Stomach smooth muscle (tissue), 2 donors: Measurements from ENCODE around the gene ARHGAP26.
A peak's percentile ranks its signal among the peaks of the same experiment; 100 is the strongest.

Experiments used
- H3K27ac ChIP-seq: one replicate; pipeline ENCODE4 v1.7.0; 2013; ENCODE audit warnings: mild to moderate bottlenecking, low read length, inconsistent platforms
- H3K27me3 ChIP-seq, 2 donors: one replicate each; pipeline ENCODE4 v1.7.0; 2013; ENCODE audit warnings: low read length in 2 of 2; ENCODE audit not compliant: insufficient read depth in 2 of 2, control insufficient read depth in 1 of 2
- H3K36me3 ChIP-seq, 2 donors: one replicate each; pipeline ENCODE4 v1.7.0; 2013; ENCODE audit warnings: low read length in 2 of 2; ENCODE audit not compliant: control insufficient read depth in 2 of 2, insufficient read depth in 2 of 2
- H3K4me1 ChIP-seq: one replicate; pipeline ENCODE4 v1.7.0; 2013; ENCODE audit warnings: low read length; ENCODE audit not compliant: control insufficient read depth, insufficient read depth
- H3K4me3 ChIP-seq, 2 donors: one replicate each; pipeline ENCODE4 v1.7.0; 2013; ENCODE audit warnings: low read length in 2 of 2
- H3K9ac ChIP-seq, 2 donors: one replicate each; pipeline ENCODE4 v1.7.0; 2013; ENCODE audit warnings: low read length in 2 of 2, mild to moderate bottlenecking in 1 of 2
- H3K9me3 ChIP-seq, 2 donors: one replicate each; pipeline ENCODE4 v1.7.0; 2013; ENCODE audit warnings: low read length in 2 of 2; ENCODE audit not compliant: control insufficient read depth in 2 of 2
- donor health status: healthy.
- donor health status: Pancreatic carcinoma.

ARHGAP26 gene

DNA sequence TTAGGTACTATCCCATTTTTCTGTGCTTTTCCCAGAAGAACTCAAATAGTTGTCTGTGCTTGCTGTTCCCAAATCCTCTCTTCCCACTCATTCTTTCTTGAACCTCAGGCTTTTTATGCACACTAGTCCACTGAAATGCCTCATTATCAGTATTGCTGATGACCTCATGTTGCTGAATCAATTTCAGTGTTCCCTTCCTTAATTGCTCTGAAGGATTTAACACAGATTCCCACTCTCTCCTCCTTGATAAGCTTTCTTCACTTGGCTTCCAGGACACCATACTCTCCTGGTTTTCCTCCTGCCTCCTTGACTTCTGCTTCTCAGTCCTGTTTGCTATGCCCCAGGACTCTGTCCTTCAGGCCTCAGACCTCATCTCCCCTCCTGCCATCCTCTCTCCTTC is 298.5 kb downstream of the ARHGAP26 start:
- H3K9ac ChIP-seq: no peak overlapping the region
- H3K9me3 ChIP-seq: no peaks in the 10 kb centered on the region
- no peaks in the 10 kb centered on the region for H3K27me3 ChIP-seq
- H3K36me3 ChIP-seq: no peaks in the 10 kb centered on the region
- no peak overlapping the region for H3K27ac ChIP-seq
- H3K4me1 ChIP-seq: peaks cover 8% of the 10 kb centered on the region
- no peak overlapping the region for H3K4me3 ChIP-seq

DNA sequence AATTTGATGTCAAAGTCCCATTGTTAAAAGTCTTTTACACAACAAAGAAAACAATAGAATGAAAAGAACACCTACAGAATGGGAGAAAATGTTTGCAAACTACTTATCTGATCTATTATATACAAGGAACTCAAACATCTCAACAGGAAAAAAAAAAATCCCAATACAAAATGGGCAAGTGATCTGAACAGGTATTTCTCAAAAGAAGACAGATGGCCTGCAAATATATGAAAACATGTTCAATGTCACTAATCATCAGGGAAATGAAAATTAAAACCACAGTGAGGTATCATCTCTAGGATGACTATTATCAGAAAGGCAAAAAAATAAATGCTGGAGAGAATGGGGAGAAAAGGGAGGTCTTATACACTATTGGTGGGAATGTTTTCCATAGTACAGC is 301.8 kb downstream of the ARHGAP26 start:
- H3K27me3 ChIP-seq: no peaks in the 10 kb centered on the region
- peaks cover 0 to 3% of the 10 kb centered on the region in 2 donors for H3K9me3 ChIP-seq
- H3K36me3 ChIP-seq: no peaks in the 10 kb centered on the region
- H3K27ac ChIP-seq: no peak overlapping the region
- H3K4me1 ChIP-seq: peaks cover 3% of the 10 kb centered on the region
- H3K4me3 ChIP-seq: no peak overlapping the region
- no peak overlapping the region for H3K9ac ChIP-seq

DNA sequence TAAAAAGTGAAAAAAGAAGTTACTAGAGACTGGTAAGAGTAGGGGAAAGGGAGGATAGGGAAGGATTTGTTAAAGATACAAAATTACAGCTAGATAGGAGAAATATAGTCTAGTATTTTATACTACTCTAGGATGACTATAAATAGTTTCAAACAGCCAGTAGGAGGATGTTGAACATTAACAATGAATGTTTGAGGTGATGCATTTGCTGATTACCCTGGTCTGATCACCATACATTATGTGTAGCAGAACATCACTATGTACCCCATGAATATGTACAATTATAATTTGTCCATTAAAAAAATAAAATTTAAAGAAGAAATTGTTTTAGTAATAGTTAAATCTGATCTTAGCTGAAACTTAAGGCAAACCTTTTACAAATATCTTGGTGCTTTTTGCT is 302.6 kb downstream of the ARHGAP26 start:
- Histone ChIP-seq H3K27me3 (no peaks in the 10 kb centered on the region), H3K9ac (no peak overlapping the region), H3K4me1 (peaks cover 10% of the 10 kb centered on the region), H3K36me3 (no peaks in the 10 kb centered on the region), H3K4me3 (no peak overlapping the region), H3K9me3 (peaks cover 0 to 3% of the 10 kb centered on the region in 2 donors), H3K27ac (no peak overlapping the region)

DNA sequence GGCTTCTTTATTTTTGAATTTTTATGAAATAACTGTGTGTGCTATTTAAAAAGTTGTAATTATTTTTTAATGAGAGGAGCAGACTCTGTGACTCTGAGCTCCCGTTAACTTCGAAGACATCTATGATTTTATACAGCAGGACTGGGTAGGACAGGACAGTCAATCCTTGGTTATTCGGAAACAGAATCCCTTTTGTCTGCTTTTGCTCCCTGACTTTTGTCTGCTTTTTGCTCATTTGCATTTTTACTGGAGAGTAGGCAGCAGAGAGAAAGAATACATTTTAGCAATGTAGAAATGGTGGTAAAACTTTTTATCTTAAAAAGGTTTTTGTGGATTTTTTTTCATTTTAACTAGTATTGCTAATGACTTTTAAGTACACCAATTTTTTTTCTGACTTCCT is 303.6 kb downstream of the ARHGAP26 start:
- Histone ChIP-seq H3K27me3 (no peaks in the 10 kb centered on the region), H3K9ac (no peak overlapping the region), H3K4me3 (no peak overlapping the region), H3K4me1 (peaks cover 16% of the 10 kb centered on the region), H3K27ac (no peak overlapping the region), H3K36me3 (no peaks in the 10 kb centered on the region), H3K9me3 (peaks cover 0 to 3% of the 10 kb centered on the region in 2 donors)

DNA sequence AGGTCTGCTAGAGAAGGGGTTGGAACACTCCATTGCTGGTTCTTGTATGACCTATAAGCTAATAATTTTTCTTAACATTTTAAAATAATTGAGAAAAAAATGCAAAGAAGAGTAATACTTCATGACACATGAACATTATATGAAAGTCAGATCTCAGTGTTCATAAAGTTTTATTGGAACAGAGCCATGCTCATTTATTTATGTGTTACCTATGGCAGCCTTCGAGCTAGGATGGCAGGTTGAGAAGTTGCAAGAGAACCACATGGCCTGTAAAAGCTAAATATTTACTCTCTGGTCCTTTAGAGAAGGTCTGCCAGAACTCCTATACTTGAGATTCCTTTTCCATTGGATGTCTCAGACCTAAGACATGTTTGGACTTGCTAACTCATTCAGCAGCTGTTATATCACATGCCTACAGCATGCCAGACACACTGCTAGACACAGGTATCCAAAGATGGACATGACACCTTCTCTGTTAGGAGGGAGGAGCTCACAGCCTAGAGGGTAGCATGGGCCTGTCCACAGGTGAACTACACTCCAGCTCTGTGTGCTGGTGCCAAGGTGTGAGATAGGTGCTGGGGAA is 304.3 kb downstream of the ARHGAP26 start:
- Histone ChIP-seq H3K36me3 (no peaks in the 10 kb centered on the region), H3K4me3 (peak overlapping the region in 1 of 2 donors; percentile 30), H3K4me1 (peaks cover 16% of the 10 kb centered on the region), H3K9me3 (peaks cover 0 to 3% of the 10 kb centered on the region in 2 donors), H3K9ac (no peak overlapping the region), H3K27me3 (no peaks in the 10 kb centered on the region), H3K27ac (peak overlapping the region; percentile 56)

DNA sequence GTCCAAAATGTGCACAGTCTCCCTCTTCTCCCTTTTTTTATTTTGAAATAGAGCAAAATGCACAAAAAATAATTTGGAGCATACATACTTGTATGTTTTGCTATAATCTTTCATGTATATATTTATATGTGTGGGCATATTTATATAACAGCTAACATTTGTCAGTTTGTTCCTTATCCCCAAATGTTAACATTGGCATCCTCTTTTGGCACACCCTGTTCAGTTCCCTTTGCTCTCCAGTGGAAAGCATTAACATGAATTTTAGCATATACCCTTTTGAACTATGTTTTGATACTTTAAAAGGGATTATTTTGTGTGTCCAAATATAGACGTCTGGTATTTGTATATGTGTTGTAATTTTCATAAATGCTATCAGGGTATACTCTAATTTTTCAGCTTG is 306.2 kb downstream of the ARHGAP26 start:
- Histone ChIP-seq H3K9me3 (peaks cover 0 to 3% of the 10 kb centered on the region in 2 donors), H3K27me3 (no peaks in the 10 kb centered on the region), H3K36me3 (no peaks in the 10 kb centered on the region), H3K27ac (no peak overlapping the region), H3K4me3 (no peak overlapping the region), H3K4me1 (peaks cover 16% of the 10 kb centered on the region), H3K9ac (no peak overlapping the region)

DNA sequence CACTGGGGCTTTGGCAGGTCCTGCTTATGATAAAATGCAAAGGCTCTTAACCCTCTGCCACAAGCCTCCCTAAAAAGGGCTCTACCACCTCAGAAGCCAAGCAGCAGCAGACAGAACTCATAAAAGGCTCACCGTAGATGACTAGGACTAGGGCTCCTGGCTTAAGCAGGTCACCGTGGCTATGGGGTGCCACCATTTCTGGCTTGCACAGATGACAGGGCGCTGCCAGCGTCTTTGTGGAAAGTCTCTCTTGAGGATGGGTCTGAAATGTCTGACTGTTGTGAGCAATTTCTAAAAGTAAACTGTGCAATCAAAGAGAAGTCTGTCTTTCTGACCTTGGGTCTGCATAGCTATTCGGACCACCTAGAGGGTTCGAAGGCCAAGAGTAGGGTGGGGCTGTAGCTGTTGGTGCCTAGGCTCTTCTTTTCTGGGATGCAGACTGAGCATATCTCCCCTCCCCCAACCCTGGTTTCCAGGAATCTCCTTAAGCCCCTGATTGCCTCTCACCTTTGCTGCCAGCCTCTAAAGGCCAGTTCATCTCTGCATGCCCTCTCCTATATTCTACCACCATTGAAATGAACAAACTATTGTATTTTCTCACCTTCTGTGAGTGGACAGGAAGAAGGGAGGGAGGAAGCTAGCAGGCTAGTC is 307.4 kb downstream of the ARHGAP26 start:
- H3K27ac ChIP-seq: no peak overlapping the region
- H3K36me3 ChIP-seq: no peaks in the 10 kb centered on the region
- H3K27me3 ChIP-seq: no peaks in the 10 kb centered on the region
- peaks cover 16% of the 10 kb centered on the region for H3K4me1 ChIP-seq
- H3K9me3 ChIP-seq: peaks cover 0 to 3% of the 10 kb centered on the region in 2 donors
- H3K4me3 ChIP-seq: no peak overlapping the region
- no peak overlapping the region for H3K9ac ChIP-seq

DNA sequence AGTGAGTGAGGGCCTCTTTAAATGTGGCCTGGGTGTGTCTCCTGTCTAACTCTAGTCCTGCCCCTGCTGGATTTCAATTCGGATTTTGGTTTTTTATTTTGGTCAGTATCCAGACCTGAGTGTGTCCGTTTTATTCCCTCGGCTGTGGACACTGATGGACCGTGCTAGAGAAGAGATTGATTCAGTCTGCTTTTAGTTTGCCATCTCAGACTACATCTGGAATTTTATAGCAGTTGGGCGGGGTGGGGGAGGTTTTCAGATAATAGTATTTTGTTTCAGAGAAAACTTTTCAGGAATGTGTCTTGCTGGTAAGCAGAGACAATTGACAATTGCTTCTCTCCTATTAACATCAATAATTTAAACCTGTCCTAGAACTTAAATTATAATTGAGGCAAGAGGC is 308.1 kb downstream of the ARHGAP26 start:
- Histone ChIP-seq H3K4me1 (peaks cover 16% of the 10 kb centered on the region), H3K9ac (no peak overlapping the region), H3K9me3 (peaks cover 0 to 3% of the 10 kb centered on the region in 2 donors), H3K36me3 (no peaks in the 10 kb centered on the region), H3K4me3 (no peak overlapping the region), H3K27me3 (no peaks in the 10 kb centered on the region), H3K27ac (no peak overlapping the region)

DNA sequence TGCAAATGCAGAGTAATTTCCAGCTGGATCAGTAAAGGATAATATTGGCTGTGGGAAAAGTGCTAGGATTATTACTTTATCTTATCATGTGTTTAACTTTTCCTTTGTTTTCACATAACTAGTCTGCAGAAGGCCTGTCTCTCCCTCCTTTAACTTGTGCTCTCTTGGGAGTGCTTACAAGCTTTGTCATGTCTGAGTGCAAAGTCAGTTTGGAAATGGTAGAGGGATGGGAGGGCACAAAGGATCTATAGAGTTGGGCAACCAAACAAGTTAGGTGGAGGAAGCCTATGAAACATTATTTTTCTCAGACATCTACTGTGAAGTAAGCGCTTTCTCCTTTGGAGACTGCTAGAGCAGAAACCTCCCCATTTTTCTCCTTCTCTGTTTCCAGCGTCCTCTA is 308.8 kb downstream of the ARHGAP26 start:
- no peak overlapping the region for H3K27ac ChIP-seq
- no peaks in the 10 kb centered on the region for H3K27me3 ChIP-seq
- no peak overlapping the region for H3K4me3 ChIP-seq
- H3K9me3 ChIP-seq: peaks cover 0 to 3% of the 10 kb centered on the region in 2 donors
- peaks cover 16% of the 10 kb centered on the region for H3K4me1 ChIP-seq
- no peak overlapping the region for H3K9ac ChIP-seq
- H3K36me3 ChIP-seq: no peaks in the 10 kb centered on the region

DNA sequence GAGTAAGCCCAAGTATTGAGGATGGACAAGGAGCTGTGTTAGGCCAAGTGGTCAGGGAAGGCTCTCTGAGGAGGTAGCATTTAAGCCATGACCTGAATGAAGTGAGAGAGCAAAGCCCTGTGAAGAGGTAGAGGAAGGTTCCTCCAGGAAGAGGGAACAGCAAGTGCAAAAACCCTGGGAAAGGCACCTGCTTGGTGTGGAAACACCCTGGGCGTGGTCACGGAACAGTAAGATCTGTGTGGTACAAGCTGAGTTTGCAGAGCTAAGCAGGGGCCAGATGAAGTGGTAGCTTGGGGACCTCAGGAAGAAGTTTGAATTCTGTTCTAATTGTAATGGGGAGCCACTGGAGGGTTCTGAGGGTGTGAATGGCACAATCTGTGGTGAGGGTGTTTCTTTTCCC is 310.2 kb downstream of the ARHGAP26 start:
- H3K4me1 ChIP-seq: peaks cover 13% of the 10 kb centered on the region

DNA sequence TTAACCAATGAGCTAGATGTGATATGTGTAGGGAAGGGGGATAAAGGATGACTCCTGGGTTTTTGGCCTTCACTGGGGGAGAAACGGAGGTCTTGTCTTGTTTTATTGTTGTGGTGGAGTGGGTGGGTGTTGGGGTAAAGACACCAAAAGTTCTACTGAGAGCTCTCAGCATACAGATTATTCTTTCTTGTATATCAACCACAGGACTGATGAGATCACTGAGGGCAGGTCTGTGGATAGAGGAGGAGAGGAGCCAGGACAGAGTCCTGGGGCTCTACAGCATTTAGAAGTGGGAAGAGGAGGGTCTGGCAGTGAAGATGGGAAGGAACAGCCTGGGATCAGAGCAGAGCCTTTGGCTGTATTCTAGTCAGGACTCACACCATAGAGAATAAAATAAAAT is 310.8 kb downstream of the ARHGAP26 start:
- Histone ChIP-seq H3K9ac (no peak overlapping the region), H3K4me1 (peaks cover 13% of the 10 kb centered on the region), H3K27me3 (no peaks in the 10 kb centered on the region), H3K36me3 (no peaks in the 10 kb centered on the region), H3K4me3 (no peak overlapping the region), H3K27ac (no peak overlapping the region), H3K9me3 (no peaks in the 10 kb centered on the region)

More for the DNA sequence above, 310.2 kb downstream of the ARHGAP26 start:
- Histone ChIP-seq H3K36me3 (no peaks in the 10 kb centered on the region), H3K27ac (no peak overlapping the region), H3K4me3 (no peak overlapping the region), H3K9ac (no peak overlapping the region), H3K27me3 (no peaks in the 10 kb centered on the region), H3K9me3 (no peaks in the 10 kb centered on the region)
